GM12872 (cell line): ENCODE measurements around the gene TMA7.

Experiments
- TF ChIP-seq, protein P1 (sequence below): IDR thresholded peaks from 3 replicates; pipeline ENCODE4 v1.5.1; 2011; ENCODE audit warnings: low read depth, mild to moderate bottlenecking, low read length, moderate library complexity; ENCODE audit not compliant: insufficient read depth

Gene TMA7

DNA sequence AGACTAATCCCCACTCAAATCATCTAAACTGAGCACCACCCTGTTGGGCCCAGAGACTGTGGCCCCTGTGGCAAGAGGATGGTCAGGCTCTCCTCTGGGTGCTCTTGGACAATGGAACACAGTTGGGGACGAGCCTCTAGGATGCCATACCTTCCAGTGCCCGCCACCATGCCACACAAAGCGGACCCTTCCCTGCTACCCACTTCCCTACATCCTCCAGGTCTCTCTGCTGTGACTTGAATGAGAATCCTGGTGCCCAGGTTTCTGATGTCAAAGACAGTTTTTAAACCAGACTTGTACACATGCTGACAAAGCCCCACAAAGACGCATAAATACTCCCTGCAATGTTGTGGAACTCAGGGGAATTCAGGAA lies 4.8 kb upstream of the TMA7 start:
- TF ChIP-seq, protein P1, sequence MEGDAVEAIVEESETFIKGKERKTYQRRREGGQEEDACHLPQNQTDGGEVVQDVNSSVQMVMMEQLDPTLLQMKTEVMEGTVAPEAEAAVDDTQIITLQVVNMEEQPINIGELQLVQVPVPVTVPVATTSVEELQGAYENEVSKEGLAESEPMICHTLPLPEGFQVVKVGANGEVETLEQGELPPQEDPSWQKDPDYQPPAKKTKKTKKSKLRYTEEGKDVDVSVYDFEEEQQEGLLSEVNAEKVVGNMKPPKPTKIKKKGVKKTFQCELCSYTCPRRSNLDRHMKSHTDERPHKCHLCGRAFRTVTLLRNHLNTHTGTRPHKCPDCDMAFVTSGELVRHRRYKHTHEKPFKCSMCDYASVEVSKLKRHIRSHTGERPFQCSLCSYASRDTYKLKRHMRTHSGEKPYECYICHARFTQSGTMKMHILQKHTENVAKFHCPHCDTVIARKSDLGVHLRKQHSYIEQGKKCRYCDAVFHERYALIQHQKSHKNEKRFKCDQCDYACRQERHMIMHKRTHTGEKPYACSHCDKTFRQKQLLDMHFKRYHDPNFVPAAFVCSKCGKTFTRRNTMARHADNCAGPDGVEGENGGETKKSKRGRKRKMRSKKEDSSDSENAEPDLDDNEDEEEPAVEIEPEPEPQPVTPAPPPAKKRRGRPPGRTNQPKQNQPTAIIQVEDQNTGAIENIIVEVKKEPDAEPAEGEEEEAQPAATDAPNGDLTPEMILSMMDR = no peak

DNA sequence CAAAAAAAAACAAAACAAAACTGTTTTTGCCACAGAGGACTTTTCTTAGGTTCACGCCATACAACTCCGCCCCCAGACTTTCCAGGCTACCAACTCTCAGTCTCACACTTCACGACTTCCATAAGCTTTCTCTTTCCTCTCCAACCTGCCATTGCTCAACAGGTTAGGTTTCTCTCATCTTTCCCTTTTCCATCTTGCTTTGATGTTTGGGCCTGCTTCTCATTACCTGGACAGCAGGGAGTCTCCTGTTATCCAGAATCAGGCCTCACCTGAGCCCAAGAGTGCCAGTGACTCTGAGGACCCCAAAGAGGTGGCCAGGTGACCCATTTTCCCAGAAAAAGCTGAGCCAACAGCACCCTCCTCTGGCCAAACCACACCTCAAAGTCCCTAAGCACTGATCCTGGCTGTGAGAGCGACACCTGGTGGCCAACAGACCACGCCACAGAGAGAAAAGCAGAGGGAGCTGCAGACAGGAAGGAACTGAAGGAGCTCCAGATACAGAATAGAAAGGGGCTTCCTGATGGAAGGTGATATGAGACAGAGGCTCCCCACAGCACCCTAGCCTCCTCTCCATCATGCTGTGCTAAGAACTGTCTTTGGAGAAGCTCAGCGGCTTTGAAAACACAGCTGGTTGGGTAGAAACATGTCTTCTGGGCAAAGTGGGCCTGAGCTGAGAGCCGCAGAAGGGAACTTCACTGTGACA lies 4.1 kb upstream of the TMA7 start:
- TF ChIP-seq, protein P1 = peak; percentile 99

DNA sequence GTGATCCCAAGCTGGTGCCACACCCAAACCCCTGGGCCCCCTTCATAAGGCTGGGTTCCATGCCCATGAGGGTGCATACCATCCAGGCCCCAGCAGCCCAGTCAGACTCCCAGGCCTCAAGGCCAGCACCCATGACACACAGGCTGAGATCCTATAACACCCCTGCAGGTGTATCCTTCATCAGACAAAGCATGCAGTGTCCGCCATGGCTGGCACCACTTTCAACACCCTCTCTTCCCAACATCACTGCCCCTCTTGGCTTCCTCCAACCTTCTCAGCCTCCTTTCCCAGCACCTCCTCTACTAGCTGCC lies 3.6 kb upstream of the TMA7 start:
- TF ChIP-seq, protein P1 = no peak

DNA sequence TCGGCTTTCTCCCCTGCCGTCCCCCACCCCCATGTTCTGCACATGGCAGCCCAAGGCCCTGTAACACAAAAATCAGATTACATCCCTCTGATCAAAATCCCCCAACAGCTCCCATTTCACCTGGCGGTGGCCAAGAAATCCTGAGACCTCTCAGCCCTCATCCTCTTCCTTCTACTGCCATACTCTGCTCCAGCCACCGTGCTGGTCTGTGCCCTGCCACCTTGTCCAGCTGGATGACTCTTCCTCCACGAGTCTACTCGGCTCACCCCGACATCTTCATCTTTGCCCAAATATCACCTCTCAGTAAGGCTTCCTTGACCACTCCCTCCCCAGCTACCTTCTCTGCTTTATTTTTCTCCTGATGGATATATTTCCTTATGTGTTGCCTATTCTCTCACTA lies 3.2 kb upstream of the TMA7 start:
- TF ChIP-seq, protein P1 = no peak

DNA sequence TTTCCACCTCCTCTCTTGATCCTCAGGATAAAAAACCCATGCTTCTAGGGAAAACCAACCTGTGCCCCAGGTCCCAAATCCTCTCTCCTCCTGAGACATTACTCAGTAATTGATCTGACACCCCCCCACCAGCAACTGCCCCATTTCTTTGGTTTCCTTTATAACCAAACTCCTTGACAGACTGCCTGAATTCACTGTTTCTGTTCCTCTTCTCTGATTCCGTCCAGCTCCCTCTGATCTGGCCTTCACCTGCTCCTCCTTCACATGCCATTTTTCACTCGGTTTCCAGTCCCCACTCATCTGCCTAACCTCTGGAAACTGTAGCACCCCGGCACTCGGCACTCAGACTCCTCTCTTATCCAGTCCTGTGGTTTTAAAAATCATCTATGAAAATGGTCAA lies 2.2 kb upstream of the TMA7 start:
- TF ChIP-seq, protein P1 = no peak

DNA sequence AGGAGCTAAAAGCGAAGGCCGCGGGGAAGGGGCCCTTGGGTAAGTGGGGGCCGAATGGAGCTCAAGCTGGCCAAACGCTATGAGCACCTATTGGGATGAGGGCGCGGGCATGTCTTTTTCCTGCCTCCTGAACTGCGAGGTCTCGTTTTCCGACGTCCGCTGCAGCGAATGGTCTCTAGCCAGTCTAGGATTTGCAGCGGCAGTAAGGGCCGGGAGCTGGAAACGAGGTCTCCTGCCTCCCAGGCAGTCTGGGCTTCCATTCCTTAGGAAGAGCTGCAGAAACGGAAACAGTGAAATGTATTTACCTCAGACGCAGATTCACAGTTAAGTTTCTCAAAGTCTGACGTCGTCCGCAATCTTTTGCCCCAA lies 517 bp downstream of the TMA7 start:
- TF ChIP-seq, protein P1 = no peak

DNA sequence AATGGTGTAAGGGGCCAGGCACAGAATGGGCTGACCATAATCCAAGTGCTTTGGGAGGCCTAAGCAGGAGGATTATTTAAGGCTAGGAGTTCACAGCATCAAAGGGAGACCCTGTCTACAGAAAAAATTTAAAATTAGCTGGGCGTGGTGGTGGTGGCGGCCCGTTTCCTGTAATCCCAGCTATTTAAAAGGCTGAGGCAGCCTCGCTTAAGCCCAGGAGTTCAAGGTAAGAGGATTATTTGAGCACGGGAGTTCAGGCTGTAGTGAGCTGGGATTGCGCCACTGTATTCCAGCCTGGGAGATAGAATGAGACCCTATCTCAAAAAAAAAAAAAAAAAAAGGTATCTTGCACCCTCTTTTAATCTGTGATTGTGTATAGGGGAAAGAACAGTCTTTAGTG lies 1.9 kb downstream of the TMA7 start:
- TF ChIP-seq, protein P1 = no peak

DNA sequence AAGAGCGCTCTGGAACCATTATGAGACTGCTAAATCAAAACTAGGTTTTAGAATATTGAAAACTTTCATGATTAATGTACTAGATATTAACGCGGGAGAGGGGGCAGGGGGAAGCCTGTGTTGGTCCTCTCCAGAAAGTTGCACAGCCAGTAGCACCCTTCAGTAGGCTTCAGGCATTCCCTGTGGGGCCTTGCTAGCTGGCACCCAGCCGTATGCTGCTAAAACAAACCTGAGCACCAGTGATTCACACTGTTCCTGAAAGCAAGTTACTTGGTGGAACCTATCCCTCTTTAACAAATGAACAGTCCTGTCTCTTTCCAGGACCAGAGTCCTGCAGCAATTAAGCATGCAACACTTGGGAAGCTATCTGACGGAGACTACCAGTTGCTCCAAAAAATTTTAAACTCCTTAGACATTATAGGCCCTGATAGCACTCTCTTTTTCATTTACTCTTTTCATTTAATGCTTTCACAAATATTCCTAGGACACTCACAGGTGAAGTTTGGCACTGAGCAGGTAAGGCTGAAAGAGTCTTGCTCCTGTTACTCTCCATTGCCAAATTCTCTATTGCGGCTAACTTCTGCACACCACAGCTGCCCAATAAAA lies 5.3 kb downstream of the TMA7 start:
- TF ChIP-seq, protein P1 = no peak
